Psoas muscle (tissue), 8 donors: ENCODE data around the gene SPOCD1. TPM values are rescaled to one million over a fixed set of nuclear protein-coding genes. Genes with fewer than 3 reads are reported as not detected.
"Not testable (repeated sequence)": the region's sequence is repeated elsewhere in the genome, so short reads cannot be mapped to it uniquely, and the experiment has no call there.

Experiments
- ATAC-seq, 4 donors: fragments of 200-7000 bp; cut with Tn5 transposase; one replicate each; pipeline ENCODE4 v1.9.1; 2020; ENCODE audit warnings: moderate library complexity in 3 of 4, mild to moderate bottlenecking in 2 of 4
- DNase-seq, 2 donors: peaks; one replicate each; pipeline ENCODE4 v3.0.0-alpha.2; 2020
- H3K27ac ChIP-seq: fragments of 200-600 bp; one replicate; pipeline ENCODE4 v1.8.0; 2022
- H3K27me3 ChIP-seq, 3 donors: fragments of 200-600 bp in 1 of 3; one replicate each; pipeline versions ENCODE4 v1.6.1 to v1.8.0; 2013 to 2022; ENCODE audit warnings: low read length in 2 of 3, mild to moderate bottlenecking in 2 of 3, moderate library complexity in 1 of 3; ENCODE audit not compliant: insufficient read depth in 3 of 3
- H3K36me3 ChIP-seq, 2 donors: fragments of 200-600 bp in 1 of 2; one replicate each; pipeline versions ENCODE4 v1.6.1 to v1.8.0; 2013 to 2022; ENCODE audit warnings: low read depth in 1 of 2, mild to moderate bottlenecking in 1 of 2, moderate library complexity in 1 of 2; ENCODE audit not compliant: insufficient read depth in 1 of 2
- H3K4me1 ChIP-seq: fragments of 200-600 bp; one replicate; pipeline ENCODE4 v1.8.0; 2022
- H3K4me3 ChIP-seq: fragments of 200-600 bp; one replicate; pipeline ENCODE4 v1.8.0; 2022; ENCODE audit warnings: mild to moderate bottlenecking
- H3K9me3 ChIP-seq: fragments of 200-600 bp; one replicate; pipeline ENCODE4 v1.8.0; 2022
- CTCF ChIP-seq: fragments of 200-600 bp; IDR thresholded peaks from one replicate; pipeline ENCODE4 v1.8.0; 2022; ENCODE audit warnings: antibody characterized with exemption
- WGBS, 3 donors: extraction: QIAGEN DNeasy Blood & Tissue Kit; methylation state at CpG; one replicate each; pipeline versions ENCODE4 v1.1.6 to v1.1.7; 2013; 5-methylcytosine and 5-hydroxymethylcytosine counted together
- intact Hi-C, 2 donors: fragments of 100-400 bp; cut with DNase I; formaldehyde crosslinking; loops; one replicate each; pipeline versions ENCODE4 v1.11.0 to v1.14.2; 2022
- polyA plus RNA-seq, 3 donors: library from polyadenylated mRNA; stranded (reverse); fragments of 200-250 nt; gene quantifications; one replicate each; pipeline ENCODE4 v1.2.3, GENCODE V29; 2013
- total RNA-seq, 4 donors: library from RNA; stranded (reverse); fragmentation: NEBNext Ultra II Directional in 2 of 4; extraction: Animal tissue kit (Norgen Biotek cat#: 25700) in 2 of 4; gene quantifications; one replicate each; pipeline versions ENCODE4 v1.2.1 to v1.2.4, GENCODE V29; 2021 to 2023
- donor health status: healthy with polysubstance abuse.
- donor health status: DM: no; HTN: no; CAD: no; lungs with moderate emphysema.
- donor health status: Bipolar disorder and iron deficiency.
- donor health status: healthy.
- donor health status: DM: yes; HTN: yes; CAD: no.
- donor health status: DM: no; HTN: no; CAD: no.
- donor health status: DM: no; HTN: no; CAD: no.
- donor health status: DM: yes; HTN: yes; CAD: no.

Gene SPOCD1
- total and polyA plus RNA-seq, 7 donors = 0.05 to 2.5 (median 0.15) TPM; not detected in 2

GRCh38 chr1:31830065-31830464 is 14.2 kb upstream of the SPOCD1 start:
- H3K4me3 ChIP-seq = no peak overlapping the region
- no peaks in the 10 kb centered on the region for H3K27me3 ChIP-seq
- ATAC-seq (no peak), DNase-seq (no peak)
- no peaks in the 10 kb centered on the region for H3K4me1 ChIP-seq
- 80 to 83% (median 82%) methylated on average over 10 of the region's 10 CpGs for WGBS, 3 donors
- intact Hi-C loops = no loop called here
- H3K9me3 ChIP-seq = no peaks in the 10 kb centered on the region
- no peaks in the 10 kb centered on the region for H3K36me3 ChIP-seq
- no peak overlapping the region for H3K27ac ChIP-seq
- TF ChIP-seq CTCF = no peak

GRCh38 chr1:31828926-31829690 is 13.3 kb upstream of the SPOCD1 start:
- no peak for TF ChIP-seq CTCF
- 82 to 86% (median 83%) methylated on average over 13 to 15 of the region's 15 CpGs for WGBS, 3 donors
- intact Hi-C loops = no loop called here
- H3K9me3 ChIP-seq = no peaks in the 10 kb centered on the region
- DNase-seq (no peak), ATAC-seq (no peak)
- no peaks in the 10 kb centered on the region for H3K36me3 ChIP-seq
- no peaks in the 10 kb centered on the region for H3K4me1 ChIP-seq
- no peak overlapping the region for H3K27ac ChIP-seq
- H3K4me3 ChIP-seq = no peak overlapping the region
- no peaks in the 10 kb centered on the region for H3K27me3 ChIP-seq

GRCh38 chr1:31828341-31828740 is 12.5 kb upstream of the SPOCD1 start:
- DNase-seq = no peak
- WGBS, 3 donors = 62 to 65% (median 63%) methylated on average over 7 to 8 of the region's 8 CpGs
- no peaks in the 10 kb centered on the region for H3K4me1 ChIP-seq
- H3K27me3 ChIP-seq = no peaks in the 10 kb centered on the region
- H3K36me3 ChIP-seq = no peaks in the 10 kb centered on the region
- H3K4me3 ChIP-seq = no peak overlapping the region
- H3K27ac ChIP-seq = no peak overlapping the region
- no peaks in the 10 kb centered on the region for H3K9me3 ChIP-seq
- intact Hi-C loops = no loop called here
- TF ChIP-seq CTCF = no peak
- ATAC-seq = no peak

- DNase-seq = no peak
- TF ChIP-seq CTCF = no peak
- no peaks in the 10 kb centered on the region for H3K27me3 ChIP-seq
- 92 to 96% (median 95%) methylated on average over 4 of the region's 4 CpGs for WGBS, 3 donors
- intact Hi-C loops = no loop called here
- no peak for ATAC-seq
- H3K4me3 ChIP-seq = no peak overlapping the region
- H3K9me3 ChIP-seq = no peaks in the 10 kb centered on the region
- no peaks in the 10 kb centered on the region for H3K4me1 ChIP-seq
- H3K27ac ChIP-seq = no peak overlapping the region
- no peaks in the 10 kb centered on the region for H3K36me3 ChIP-seq
Measured at GRCh38 chr1:31823780-31824179, 8.0 kb upstream of the SPOCD1 start.

GRCh38 chr1:31822766-31823165 is 6.9 kb upstream of the SPOCD1 start:
- no peaks in the 10 kb centered on the region for H3K9me3 ChIP-seq
- DNase-seq (no peak), ATAC-seq (no peak)
- WGBS, 3 donors = 50 to 64% (median 59%) methylated on average over 3 of the region's 3 CpGs
- intact Hi-C loops = no loop called here
- no peak overlapping the region for H3K27ac ChIP-seq
- H3K4me3 ChIP-seq = no peak overlapping the region
- no peaks in the 10 kb centered on the region for H3K4me1 ChIP-seq
- H3K27me3 ChIP-seq = no peaks in the 10 kb centered on the region
- no peak for TF ChIP-seq CTCF
- no peaks in the 10 kb centered on the region for H3K36me3 ChIP-seq

- WGBS, 3 donors = 93 to 98% (median 97%) methylated on average over 7 of the region's 7 CpGs
- H3K27ac ChIP-seq, H3K36me3 ChIP-seq, H3K4me1 ChIP-seq, ATAC-seq, H3K9me3 ChIP-seq, H3K4me3 ChIP-seq, DNase-seq, intact Hi-C loops, H3K27me3 ChIP-seq: not testable (repeated sequence)
Measured at GRCh38 chr1:31820196-31820595, 4.4 kb upstream of the SPOCD1 start.
